ENCODE measurements around the gene FHOD3.

Gene FHOD3

DNA sequence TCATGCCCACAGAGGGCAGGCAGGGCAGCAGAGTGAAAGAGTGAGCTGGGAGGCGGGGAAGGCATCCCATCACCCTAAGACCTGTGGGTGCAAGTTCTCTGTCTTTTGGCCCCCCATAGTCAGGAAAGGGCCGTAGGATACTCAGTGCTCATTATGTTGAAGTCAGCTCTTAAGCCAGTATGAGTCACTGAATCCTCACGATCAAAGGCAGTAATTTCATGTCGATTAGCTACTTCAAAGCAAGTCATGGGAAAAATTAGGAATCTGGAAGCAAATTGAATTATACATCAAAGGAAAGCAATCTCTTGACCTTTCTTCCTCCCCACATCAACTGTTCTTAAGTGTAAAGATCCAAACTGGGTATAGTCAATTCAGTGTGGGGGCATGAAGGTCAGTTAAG lies 178.9 kb downstream of the FHOD3 start:
- DNase-seq (ENCODE audit: low read depth in 3 of 3) = no peak

DNA sequence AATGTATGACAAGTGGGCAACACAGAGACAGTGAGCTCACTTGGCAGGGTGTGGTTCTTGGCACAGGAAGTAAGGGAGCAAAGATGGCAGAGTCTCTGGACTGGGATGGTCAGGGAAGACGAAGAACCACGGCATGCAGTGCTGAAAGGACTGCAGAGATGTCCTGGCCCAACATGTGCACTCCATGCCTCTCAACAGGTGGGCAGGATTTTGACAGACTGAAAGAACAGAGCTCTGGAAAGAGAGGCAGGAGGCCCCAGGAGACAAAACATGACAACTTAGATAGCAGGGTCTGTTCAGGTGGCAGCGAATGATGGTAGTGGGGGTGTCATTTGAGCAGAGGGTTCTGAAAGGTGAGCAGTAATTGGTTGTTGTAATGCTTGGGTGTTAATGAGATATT lies 180.3 kb downstream of the FHOD3 start:
- DNase-seq (ENCODE audit: low read depth in 3 of 3) = no peak

DNA sequence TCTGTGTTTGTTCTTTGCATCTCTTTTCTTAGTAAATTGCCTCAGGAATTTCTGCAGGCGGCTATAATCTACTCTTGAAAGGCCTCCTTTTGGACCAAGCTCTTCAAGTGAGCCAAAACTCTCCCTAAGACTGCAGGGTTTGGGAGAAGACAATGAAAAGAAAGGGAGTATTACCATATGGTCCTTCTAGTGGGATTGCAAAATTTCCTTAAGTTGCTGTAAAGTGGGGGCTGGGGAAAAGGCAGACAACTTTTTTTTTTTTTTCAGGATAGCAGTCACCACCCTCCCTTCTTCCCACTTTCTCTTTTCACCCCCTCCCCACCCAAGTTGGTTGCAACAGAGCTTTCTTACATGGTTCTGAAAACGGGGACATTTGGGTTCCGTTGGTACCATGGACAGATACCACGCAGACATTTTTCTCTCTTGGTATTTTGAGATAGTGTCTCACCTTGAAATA lies 183.7 kb downstream of the FHOD3 start:
- no peak for DNase-seq (ENCODE audit: low read depth in 3 of 3)

DNA sequence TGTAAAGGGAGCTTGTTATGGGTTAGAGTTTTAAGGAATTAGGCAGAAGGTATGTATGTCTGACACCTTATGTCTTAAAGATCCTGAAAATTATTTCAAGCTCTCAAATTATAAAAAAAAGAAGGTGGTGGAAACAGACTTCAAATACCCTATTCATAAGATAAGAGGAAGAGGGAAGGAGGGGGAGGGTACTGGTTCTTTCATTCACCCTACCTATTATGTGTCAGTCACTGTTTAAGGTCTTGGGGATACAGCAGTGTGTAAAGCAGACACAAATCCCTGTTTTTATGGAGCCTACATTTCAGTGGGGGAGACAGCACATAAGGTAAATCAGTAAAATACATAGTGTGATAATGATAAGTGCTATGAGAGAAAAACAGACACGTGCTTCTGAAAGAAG lies 184.4 kb downstream of the FHOD3 start:
- no peak for DNase-seq (ENCODE audit: low read depth in 3 of 3)

DNA sequence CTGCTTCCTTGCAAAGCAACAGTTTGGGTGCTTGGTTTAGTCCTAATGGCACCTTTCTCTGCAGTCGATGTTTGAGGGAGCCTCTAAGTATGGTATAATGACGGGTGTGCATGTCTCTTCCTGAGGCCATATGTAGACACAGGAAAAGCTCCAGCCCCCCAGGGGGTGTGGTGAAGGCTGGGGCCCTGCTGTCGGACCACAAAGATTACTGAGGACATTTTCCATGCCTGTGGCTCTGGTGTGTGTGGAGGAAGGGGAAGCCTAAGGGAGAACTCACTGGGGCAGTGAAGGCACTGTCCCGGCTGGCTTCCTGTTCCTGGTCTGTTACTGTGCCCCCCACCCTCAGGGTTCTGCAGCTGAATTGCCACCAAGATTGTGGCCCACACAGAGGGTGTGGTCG lies 187.1 kb downstream of the FHOD3 start:
- no peak for DNase-seq (ENCODE audit: low read depth in 3 of 3)

DNA sequence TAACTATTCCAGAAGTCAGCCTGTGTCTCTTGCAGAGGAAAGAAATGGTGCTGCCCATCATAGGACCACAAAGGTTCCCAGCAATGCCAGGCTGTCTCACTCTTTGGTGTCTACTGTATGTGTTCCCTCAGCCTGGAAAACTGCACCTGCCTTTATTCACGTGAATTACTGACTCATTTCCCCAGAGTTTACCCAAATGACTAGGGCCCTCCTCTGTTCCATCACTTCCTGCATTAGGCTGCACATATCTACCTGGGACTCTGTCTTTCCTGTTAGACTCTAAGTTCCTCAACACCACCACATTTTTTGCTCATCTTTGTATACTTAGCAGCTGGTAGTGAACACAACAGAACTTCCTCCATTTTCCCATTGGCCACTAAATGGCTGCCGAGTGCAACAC lies 188.3 kb downstream of the FHOD3 start:
- no peak for DNase-seq (ENCODE audit: low read depth in 3 of 3)

DNA sequence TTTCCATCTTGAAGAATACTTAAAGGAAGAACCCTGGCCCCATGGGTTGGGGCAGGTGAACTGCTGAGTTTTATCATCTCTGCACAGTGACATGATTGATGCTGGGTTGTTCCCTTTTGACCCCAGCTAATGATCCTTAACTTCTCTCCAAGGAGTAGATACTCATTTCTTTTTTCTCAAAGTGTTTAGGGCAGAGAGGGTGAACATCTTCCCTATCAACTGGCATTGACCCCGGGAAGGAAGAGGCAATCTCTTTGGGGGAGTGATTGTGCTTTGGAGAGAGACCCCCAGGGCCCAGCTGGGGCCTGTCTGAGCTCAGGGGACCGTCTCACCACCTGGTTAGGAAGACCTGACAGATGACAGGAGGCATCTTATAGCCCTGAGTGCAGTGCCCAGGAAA lies 190.6 kb downstream of the FHOD3 start:
- DNase-seq (ENCODE audit: low read depth in 3 of 3) = no peak

DNA sequence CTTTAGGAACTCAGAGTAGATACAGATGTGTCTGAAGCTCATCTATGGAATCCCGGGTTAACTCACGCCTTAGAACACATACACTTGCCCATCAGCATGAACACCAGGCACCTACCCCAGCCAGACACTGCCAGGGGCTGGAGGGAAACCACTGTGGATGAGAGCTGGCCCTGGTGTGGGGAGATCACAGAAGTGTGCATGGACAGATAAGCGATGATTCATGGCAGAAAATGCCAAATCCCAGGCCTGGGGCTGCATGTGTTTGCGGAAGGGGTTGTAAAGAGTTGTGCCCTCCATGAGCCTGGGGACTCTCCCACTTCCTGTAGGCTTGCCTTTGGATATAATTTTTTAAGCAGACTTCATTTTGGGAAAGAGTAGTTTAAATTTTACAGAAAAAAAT lies 193.4 kb downstream of the FHOD3 start:
- DNase-seq (ENCODE audit: low read depth in 3 of 3) = no peak

DNA sequence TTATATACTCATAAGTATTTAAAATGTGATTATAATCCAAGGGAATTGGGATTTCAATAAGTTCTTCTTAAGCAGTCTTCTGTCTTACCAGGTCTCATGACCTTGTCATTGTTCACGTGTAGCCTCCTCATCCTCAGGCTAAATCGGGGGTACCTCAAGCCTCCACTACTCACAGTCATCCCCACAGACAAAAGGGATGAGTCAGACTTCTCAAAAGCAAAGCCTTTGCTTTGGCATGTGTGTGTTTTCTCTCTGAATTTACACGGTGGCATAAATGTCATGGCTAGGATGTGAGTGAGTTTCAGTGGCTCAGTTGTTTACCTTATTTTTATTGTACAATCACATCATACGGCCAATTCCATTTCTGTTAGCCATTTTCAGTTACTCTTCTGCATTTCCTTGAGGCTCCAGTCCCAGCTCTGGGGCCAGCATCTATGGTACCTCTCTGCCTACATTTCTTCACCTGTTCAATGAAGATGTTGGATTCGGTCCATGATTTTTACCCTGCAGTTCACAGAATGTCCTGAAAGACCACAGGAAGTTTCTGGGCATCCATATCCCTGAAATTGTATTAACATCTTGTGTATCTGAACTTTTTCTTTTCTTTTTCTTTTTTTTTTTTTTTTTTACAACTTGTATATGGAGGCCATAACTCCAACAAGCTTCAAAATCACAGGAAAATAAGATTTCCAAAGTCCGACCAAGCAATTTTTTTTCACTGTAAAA lies 195.3 kb downstream of the FHOD3 start:
- no peak for DNase-seq (ENCODE audit: low read depth in 3 of 3)

DNA sequence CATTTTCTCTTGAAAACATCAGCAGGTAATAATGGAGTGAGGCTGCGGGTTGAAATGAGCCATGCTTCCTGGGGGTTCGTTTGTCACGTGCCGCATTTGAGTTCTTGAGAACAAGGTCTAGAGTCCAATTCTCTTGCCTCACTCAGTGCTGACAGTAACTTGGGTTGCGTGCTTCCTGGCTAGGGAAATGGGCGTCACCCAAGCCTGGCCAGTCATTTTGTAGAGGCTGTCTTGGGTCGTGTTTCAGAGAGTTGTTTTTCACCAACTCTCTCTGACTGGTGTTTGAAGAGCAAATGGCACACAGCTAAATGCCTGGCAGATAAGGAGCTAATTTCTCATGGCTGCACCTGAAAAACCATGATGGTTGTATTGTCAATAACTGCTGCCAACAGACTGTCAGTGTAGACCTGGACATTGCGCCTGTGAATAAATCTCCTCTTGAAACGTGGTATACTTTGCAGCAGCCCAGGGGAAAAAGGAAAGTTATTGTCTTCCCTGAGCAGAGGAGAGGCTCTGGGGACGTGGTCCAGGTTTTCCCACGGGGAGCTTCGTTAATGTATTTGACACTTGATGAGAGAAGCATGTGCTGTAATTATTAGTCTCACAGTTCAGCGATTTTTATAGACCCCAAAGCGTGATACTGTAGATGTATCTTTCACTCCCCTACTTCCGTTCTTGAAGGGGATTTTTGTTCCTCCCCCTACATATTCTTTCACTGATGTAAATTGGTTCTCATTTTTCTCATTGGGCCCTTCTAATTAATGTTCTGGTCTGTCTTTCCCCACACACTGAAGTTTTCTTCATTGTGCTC lies 196.0 kb downstream of the FHOD3 start:
- DNase-seq (ENCODE audit: low read depth in 3 of 3) = no peak

DNA sequence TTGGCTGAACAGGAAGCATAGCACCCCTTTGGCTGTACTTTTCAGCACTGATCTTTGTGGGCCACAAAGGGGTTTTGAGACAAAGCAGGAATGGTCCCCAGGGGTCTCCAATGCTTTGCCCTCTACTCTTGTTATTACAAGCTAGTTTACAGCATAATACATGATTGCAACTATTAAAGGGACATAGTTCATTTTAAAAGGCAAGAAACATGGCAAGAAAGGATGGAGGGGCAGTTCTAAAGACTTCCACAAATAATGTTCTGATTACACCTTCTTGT lies 196.6 kb downstream of the FHOD3 start:
- no peak for DNase-seq (ENCODE audit: low read depth in 3 of 3)

DNA sequence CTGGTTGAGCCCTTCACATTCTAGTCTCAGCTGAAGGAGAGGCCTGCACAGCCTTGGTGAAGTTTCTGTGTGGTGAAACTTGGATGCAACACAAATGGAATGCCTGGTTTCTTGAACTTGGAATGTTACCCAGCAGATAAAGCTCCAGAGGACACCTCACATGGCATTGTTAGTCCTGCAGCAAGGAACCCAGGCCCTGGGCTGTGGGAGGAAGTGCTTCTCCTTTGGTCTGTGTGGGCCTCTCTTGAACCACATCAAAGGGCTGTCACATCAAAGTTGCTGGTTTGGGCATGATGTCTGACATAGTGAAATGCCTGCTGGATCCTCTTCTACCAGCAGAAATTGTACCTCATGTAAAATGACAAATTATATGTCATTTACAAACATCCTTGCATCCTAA lies 198.5 kb downstream of the FHOD3 start:
- no peak for DNase-seq (ENCODE audit: low read depth in 3 of 3)

DNA sequence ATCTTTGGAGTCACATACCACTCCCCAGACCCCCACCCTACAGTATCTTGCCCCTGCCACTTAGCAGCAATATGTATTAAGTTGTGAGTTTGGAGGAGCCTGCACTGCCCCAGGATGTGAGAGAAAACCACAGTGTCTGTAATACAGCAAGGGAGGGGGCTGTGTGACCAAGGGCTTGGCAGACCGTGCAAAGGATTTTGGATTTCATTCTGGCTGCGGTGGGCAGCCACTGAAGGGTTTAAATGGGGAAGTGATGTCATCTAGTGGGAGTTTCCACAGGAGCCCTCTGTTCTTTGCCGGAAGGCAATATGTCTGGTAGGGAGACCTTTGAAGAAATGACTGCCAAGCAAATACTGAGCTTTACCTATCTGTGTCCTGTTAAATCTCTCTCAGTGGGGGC lies 202.4 kb downstream of the FHOD3 start:
- DNase-seq (ENCODE audit: low read depth in 3 of 3) = no peak

DNA sequence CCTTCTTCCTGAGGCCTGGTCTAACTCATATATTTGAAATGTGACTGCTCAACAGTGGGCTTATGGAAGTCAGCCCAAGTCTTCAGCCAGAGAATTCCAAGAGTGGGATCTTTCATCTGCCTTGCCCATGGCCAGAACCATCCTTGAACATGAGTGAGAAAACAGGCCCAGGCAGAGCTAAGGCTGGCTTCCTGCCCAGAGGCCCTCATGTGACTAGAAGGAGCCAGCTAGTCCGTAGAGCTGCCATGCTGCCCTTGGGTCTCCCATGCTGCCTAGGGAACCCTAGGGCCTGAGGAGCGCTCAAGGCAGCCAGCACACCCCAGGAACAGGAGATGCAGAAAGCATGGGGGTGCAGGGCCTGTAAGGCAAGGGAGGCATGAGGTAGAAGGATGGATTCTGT lies 203.6 kb downstream of the FHOD3 start:
- no peak for DNase-seq (ENCODE audit: low read depth in 3 of 3)

DNA sequence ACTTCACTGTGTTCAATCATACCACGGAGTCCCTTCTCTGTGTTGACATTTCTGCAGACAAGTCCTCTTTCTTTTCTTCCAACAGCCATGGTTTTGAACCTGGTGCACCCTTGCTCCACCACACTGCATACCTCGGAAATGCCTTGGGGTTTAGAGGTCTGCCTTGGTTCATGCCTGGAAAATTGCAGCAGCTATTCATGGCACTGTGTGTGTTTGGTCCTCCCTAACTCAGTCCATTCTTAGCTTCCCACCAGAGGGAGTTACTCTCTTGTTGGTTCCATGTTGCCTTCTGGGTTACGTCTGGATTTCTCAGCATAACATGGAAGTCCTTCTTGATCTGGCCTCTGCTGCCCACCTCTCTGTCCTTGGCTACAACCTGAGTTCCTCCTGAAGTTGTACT lies 206.0 kb downstream of the FHOD3 start:
- DNase-seq (ENCODE audit: low read depth in 3 of 3) = no peak

DNA sequence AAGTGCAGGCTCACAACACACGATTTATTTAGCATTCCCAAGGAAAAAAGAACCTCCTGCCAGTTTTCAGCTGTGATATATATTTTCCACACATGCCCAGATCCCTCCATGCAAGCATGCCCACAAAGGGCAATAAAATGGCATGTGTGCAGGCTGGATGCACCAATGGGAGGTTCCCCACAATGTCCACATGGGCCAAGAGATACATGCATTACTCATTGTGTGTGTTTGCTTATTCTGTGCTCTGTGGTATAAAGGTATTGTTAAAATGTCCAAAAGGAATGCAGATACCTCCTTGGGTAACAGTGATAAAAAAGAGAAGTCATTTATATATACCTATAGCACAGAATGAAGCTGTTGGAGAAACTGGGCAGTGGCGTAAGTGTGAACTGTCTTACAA lies 207.4 kb downstream of the FHOD3 start:
- DNase-seq (ENCODE audit: low read depth in 3 of 3) = no peak

DNA sequence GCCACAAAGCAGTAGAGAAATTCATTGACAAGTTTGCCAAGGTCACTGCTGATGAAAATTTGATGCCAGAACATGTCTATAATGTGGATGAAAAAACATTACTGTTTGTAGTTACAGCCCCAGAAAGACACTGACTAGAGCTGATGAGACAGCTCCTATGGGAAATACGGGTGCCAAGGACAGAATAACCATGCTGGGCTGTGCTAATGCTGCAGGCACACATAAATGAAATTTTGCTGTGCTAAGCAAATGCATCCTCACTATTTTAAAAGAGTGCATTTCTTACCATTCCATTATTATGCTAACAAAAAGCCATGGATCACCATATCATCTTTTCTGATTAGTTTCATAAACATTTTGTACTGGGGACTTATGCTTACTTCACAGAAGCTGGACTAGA lies 208.2 kb downstream of the FHOD3 start:
- DNase-seq (ENCODE audit: low read depth in 3 of 3) = no peak

DNA sequence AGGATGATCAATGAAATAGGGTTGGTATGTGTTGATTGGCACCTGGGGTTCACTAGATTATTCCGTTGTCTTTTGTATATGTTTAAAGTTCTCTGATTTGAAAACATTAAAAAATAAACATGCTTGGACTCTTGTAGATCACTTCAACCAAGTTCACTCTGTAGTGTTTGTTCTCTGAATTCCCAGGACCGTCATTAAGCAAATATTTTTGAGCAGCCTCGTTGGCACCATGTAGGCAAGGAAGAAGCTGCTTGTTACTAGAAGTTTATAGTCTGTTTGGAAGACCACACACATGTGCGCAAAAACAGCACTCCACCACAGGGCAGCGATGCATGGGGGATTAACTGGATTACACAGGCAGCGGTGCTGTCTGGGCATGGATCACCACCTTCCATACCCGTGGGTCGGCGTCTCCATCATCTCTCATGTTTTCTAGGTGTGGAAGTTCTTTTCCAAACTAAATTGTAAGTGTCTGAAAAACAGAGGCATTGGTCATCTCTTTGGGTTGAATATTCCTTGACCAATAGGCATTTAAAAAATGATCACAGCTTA lies 212.2 kb downstream of the FHOD3 start:
- DNase-seq (ENCODE audit: low read depth in 3 of 3) = no peak

DNA sequence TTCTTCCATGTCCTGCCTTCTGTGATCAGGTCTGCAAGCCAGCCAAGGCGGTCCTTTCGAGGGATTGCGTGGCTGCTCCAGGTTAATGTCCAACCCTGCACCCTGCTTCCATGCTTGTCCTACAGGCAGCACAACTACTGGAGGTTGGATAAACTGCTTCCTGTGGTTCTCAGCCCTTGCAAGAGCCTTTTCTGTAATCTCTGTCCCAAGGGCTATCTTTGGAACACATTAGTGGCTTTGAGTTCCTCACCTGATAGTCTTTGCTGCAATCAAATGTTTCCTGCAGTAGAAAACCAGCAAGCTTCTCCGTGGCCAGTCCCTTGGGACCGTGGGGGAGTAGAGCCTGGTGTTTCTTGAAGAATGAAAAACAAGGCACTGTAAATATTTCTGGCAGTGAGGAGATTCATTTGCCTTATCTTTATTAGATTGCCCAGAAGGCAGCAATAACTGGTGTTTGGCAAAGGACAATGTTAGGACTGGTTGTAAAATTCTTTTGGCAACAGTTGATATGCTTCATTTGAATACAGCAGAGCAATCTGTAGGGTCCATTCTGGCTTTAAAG lies 214.4 kb downstream of the FHOD3 start:
- DNase-seq (ENCODE audit: low read depth in 3 of 3) = no peak

DNA sequence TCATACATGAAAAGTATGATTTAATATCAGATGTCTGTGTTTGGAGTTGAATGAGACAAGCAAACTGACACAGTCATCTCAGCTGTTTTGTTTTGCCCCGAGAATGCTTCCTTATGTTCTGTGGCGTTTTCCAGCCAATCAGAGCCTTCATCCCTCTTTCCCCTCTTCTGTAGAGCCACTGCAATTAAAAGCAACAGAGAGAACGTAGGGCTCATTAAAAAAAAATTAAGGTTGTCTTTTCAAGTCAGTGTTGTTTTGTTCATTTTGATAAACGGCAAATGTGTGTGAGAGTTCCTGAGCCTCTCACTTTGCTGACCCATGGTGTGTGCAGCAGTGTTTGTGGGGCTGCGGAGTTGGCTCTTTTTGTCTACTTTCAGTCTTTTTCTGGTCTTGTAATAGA lies 216.0 kb downstream of the FHOD3 start:
- no peak for DNase-seq (ENCODE audit: low read depth in 3 of 3)

DNA sequence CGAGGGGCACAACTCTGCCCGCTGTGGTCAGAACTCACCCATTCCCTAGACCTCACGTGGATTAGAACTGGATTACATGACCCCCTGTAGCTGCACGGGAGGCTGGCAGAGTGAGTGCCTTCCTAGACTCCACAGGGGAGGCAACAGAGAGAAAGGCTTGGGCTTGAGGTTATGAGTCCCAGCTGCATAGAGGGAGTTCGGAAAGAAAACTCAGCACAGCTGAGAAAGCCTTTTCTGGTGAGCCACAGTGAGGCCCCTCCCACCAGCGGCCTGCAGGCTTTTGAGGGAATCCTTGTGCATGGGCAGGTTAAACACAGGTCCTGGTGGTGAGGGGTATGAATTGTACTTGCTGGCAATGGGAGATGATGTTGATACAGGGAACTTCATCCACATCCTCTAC lies 217.3 kb downstream of the FHOD3 start:
- DNase-seq (ENCODE audit: low read depth in 3 of 3) = no peak

DNA sequence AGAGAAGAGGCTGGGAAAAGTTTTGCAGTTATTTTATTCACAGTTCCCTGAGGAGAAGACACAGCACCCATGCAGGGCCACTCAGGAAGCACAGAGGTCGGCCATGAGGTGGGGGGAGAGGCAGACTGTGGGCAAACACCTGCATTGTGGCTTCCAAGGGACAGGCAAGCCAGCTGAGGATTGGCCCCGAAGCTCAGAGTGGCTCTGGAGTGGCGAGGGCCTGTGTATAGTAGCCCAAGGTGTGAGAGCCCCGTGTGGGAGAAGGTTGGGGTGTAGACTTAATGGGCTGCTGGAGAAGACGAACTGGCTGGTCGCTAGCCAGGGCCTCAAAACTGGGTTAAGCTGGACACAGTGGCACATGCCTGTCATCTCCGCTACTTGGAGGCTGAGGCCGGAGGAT lies 218.7 kb downstream of the FHOD3 start:
- DNase-seq (ENCODE audit: low read depth in 3 of 3) = no peak

DNA sequence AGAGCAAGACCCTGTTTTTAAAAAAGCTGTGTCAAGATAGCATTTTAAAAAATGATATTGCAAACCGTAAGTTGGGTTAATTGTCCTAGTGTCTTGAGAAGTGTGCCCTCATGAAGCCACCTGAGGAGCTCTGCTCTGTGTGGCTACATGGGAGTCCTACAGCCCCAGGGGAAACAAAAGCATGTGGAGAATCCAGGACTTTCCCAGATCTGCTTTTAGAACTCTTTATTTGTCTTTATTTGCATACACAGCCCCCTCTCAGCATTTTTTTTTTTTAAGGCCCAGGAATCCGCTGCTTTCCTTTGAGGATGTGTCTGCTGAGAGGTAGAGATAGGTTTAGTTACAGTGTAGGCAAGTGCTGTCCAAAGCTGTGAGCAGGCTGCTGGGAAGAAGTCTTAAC lies 219.2 kb downstream of the FHOD3 start:
- DNase-seq (ENCODE audit: low read depth in 3 of 3) = no peak
